OCI-LY3 (cell line): Measurements from ENCODE around the gene MFN2.

Experiments used
- H2AFZ ChIP-seq: fragments of 200-600, 300-600 bp; shearing (Covaris generic); 2 replicates; pipeline ENCODE4 v1.6.0; 2014; ENCODE audit warnings: antibody characterized with exemption, low read depth, low read length
- H3K27ac ChIP-seq: fragments of 200-600, 300-600 bp; sonication (generic); 2 replicates; pipeline ENCODE4 v1.5.1; 2014; ENCODE audit warnings: mild to moderate bottlenecking, low read length, moderate library complexity, mixed read lengths
- H3K27me3 ChIP-seq: fragments of 200-600, 300-600 bp; sonication (generic); 2 replicates; pipeline ENCODE4 v1.6.1; 2014; ENCODE audit warnings: low read depth, low read length, mixed read lengths
- H3K36me3 ChIP-seq: fragments of 200-600, 300-600 bp; sonication (generic); replicated peaks from 2 replicates; pipeline ENCODE3; 2014; ENCODE audit warnings: low read depth, low read length, mixed read lengths
- H3K4me1 ChIP-seq: fragments of 300-600, 200-600 bp; sonication (generic); 2 replicates; pipeline ENCODE4 v1.6.1; 2014; ENCODE audit warnings: low read length, mixed read lengths
- H3K4me2 ChIP-seq: fragments of 200-600, 300-600 bp; sonication (generic); 2 replicates; pipeline ENCODE4 v1.6.1; 2014; ENCODE audit warnings: low read length, mixed read lengths
- H3K4me3 ChIP-seq: fragments of 300-600, 200-600 bp; sonication (generic); 2 replicates; pipeline ENCODE4 v1.5.1; 2014; ENCODE audit warnings: antibody characterized with exemption, mild to moderate bottlenecking, low read length, moderate library complexity
- H3K79me2 ChIP-seq: fragments of 300-600, 200-600 bp; shearing (Covaris generic); 2 replicates; pipeline ENCODE4 v1.6.1; 2014; ENCODE audit warnings: mild to moderate bottlenecking, low read length, mixed read lengths
- H3K9ac ChIP-seq: fragments of 300-600, 200-600 bp; shearing (Covaris generic); 2 replicates; pipeline ENCODE4 v1.6.0; 2014; ENCODE audit warnings: mild to moderate bottlenecking, low read length, moderate library complexity
- H3K9me3 ChIP-seq: fragments of 200-600, 300-600 bp; shearing (Covaris generic); 2 replicates; pipeline ENCODE4 v1.6.1; 2014; ENCODE audit warnings: low read length, mixed read lengths; ENCODE audit not compliant: insufficient read depth
- H4K20me1 ChIP-seq: fragments of 200-600, 300-600 bp; sonication (generic); 2 replicates; pipeline ENCODE4 v1.6.1; 2016; ENCODE audit warnings: low read length, mixed read lengths; ENCODE audit not compliant: insufficient read depth
- EZH2phosphoT487 ChIP-seq: fragments of 200-600 bp; shearing (Covaris generic); IDR thresholded peaks from 2 replicates; pipeline ENCODE4 v1.6.1; 2018; ENCODE audit warnings: antibody characterized with exemption, mixed run types, low read depth
- TF ChIP-seq, protein P1 (sequence below): fragments of 200-600, 300-600 bp; sonication (generic); IDR thresholded peaks from 2 replicates; pipeline ENCODE4 v1.5.1; 2014; ENCODE audit warnings: antibody characterized with exemption, low read length, low read depth

The MFN2 gene

DNA sequence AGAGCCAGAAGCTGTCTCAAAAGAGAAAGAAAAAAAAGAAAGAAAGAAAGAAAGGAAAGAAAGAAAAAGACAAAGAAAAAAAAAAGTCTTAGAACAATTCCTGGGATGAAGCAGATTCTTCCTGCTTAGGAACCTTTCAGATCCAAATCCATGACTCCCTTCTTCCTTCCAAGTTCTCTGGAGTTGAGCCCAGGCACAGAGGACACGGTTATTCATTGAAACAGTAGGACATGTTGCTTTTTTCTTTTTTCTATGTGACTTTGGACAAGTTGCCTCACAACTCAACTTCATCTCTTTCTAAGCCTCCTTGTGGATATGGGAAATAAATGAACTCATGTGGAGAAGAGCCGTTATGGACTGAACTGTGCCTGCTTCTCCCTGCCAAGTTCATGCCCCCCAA, 68.1 kb downstream of the MFN2 start:
- Histone ChIP-seq H4K20me1 (no peaks in the 10 kb centered on the region), H3K36me3 (no peaks in the 10 kb centered on the region), H3K9me3 (no peaks in the 10 kb centered on the region), H3K27me3 (peaks cover 29% of the 10 kb centered on the region), H3K27ac (no peak overlapping the region), H3K4me3 (no peak overlapping the region), H3K9ac (no peak overlapping the region), H2AFZ (no peak overlapping the region), H3K79me2 (no peaks in the 10 kb centered on the region), H3K4me1 (peaks cover 84% of the 10 kb centered on the region), H3K4me2 (no peak overlapping the region)
- TF ChIP-seq EZH2phosphoT487 = no peak
- TF ChIP-seq, protein P1, sequence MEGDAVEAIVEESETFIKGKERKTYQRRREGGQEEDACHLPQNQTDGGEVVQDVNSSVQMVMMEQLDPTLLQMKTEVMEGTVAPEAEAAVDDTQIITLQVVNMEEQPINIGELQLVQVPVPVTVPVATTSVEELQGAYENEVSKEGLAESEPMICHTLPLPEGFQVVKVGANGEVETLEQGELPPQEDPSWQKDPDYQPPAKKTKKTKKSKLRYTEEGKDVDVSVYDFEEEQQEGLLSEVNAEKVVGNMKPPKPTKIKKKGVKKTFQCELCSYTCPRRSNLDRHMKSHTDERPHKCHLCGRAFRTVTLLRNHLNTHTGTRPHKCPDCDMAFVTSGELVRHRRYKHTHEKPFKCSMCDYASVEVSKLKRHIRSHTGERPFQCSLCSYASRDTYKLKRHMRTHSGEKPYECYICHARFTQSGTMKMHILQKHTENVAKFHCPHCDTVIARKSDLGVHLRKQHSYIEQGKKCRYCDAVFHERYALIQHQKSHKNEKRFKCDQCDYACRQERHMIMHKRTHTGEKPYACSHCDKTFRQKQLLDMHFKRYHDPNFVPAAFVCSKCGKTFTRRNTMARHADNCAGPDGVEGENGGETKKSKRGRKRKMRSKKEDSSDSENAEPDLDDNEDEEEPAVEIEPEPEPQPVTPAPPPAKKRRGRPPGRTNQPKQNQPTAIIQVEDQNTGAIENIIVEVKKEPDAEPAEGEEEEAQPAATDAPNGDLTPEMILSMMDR = no peak

DNA sequence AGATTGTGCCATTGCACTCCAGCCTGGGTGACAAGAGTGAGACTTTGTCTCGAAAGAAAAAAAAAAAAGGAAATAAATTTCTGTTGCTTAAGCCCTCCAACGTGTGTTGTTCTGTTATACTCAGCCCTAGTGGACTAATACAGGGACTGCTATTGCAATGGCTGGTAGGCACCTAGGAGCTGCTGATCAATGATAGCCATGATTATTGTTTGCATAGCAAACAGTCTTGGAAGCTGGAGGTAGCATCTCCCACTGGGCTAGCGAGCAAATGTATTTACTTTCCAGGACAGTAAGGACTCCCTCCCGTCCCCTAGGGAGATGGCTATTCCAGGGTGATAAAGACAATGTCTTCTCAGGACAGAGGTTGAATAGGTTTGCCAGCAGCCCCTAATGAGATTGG, 69.4 kb downstream of the MFN2 start:
- Histone ChIP-seq H4K20me1 (no peaks in the 10 kb centered on the region), H3K4me3 (no peak overlapping the region)
- TF ChIP-seq, protein P1 = no peak; the same call in 1 of the 2 replicates
- TF ChIP-seq EZH2phosphoT487 = no peak

DNA sequence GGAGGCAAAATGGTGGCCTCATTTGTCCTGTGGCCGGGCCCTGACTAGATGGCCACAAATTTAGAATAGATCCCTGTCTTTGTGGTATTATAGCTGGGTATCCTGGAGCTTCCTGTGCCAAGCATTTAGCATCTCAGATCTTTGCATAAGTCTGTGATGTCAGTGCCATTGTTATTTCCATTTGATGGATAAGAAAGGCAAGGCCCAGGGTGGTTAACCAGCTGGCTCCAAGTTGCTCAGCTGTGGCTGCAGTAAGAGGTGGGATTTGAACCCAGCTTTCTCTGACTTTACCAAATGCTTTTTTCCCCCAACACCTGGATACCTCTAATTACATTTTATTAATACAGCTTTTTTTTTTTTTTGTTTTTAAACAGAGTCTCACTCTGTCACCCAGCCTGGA, 71.1 kb downstream of the MFN2 start:
- Histone ChIP-seq H3K4me1 (peaks cover 86% of the 10 kb centered on the region), H3K4me2 (peak overlapping the region; percentile 68), H3K27ac (peak overlapping the region; percentile 15; the same call in 1 of the 2 replicates), H3K79me2 (no peaks in the 10 kb centered on the region), H4K20me1 (no peaks in the 10 kb centered on the region), H3K36me3 (no peaks in the 10 kb centered on the region), H3K27me3 (peaks cover 37% of the 10 kb centered on the region), H3K4me3 (peak overlapping the region; percentile 24; the same call in 1 of the 2 replicates), H3K9me3 (no peaks in the 10 kb centered on the region), H2AFZ (no peak overlapping the region), H3K9ac (no peak overlapping the region)
- TF ChIP-seq, protein P1 = no peak
- no peak for TF ChIP-seq EZH2phosphoT487

More for the DNA sequence above, 69.4 kb downstream of the MFN2 start:
- H3K9ac ChIP-seq = no peak overlapping the region
- H3K4me2 ChIP-seq = peak overlapping the region; percentile 41
- no peaks in the 10 kb centered on the region for H3K79me2 ChIP-seq
- peaks cover 29% of the 10 kb centered on the region for H3K27me3 ChIP-seq
- no peaks in the 10 kb centered on the region for H3K9me3 ChIP-seq
- H2AFZ ChIP-seq = no peak overlapping the region
- peaks cover 89% of the 10 kb centered on the region for H3K4me1 ChIP-seq
- H3K36me3 ChIP-seq = no peaks in the 10 kb centered on the region
- H3K27ac ChIP-seq = no peak overlapping the region

DNA sequence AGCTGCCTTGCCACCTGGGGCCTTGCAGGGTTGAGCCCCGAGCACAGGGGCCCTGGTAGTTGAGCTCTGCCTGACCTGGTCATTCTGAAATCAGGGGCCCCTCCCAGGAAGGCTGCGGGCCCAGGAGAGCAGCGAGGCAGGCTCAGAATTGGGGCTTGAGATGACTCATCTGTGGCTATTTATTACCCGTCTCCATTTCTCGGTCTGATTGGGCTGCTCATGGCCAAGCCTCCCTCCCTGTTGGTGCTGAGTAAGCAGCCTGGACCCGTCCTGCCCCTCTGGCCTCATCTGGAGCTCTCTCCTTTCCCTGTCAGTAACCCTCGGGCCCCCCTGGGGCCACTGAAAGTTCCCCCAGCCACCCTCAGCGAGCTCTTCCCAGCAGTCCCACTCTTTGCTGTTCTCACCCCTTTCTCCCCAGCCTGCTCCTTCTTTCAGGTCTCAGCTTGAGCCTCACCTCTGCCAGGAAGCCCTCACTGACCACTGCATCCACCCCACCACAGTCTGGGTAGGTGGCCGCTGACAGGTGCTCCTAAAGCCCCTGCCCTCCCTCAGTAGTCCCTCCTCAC, 71.8 kb downstream of the MFN2 start:
- Histone ChIP-seq H3K9ac (peak overlapping the region; percentile 41; the same call in 1 of the 2 replicates), H3K4me2 (peak overlapping the region; percentile 68), H3K4me3 (peak overlapping the region; percentile 47), H3K4me1 (peaks cover 86% of the 10 kb centered on the region), H3K27ac (peak overlapping the region; percentile 41; the same call in 1 of the 2 replicates), H3K27me3 (peaks cover 35% of the 10 kb centered on the region), H2AFZ (no peak overlapping the region), H3K36me3 (no peaks in the 10 kb centered on the region), H3K79me2 (no peaks in the 10 kb centered on the region), H4K20me1 (no peaks in the 10 kb centered on the region), H3K9me3 (no peaks in the 10 kb centered on the region)
- TF ChIP-seq, protein P1 = no peak
- no peak for TF ChIP-seq EZH2phosphoT487
